GM19351 (cell line): ENCODE measurements around the gene ANGPTL7.
"Not testable (repeated sequence)": the region's sequence is repeated elsewhere in the genome, so short reads cannot be mapped to it uniquely, and the experiment has no call there.

Source experiments
- ATAC-seq: cut with Tn5 transposase; IDR thresholded peaks from one replicate; pipeline ENCODE4 v1.9.1; 2021; ENCODE audit warnings: mild to moderate bottlenecking, moderate library complexity; ENCODE audit not compliant: unreplicated experiment

Gene ANGPTL7

GRCh38 chr1:11168731-11169130, 20.4 kb upstream of the ANGPTL7 start:
- ATAC-seq = no peak

GRCh38 chr1:11169202-11169601, 20.0 kb upstream of the ANGPTL7 start:
- no peak for ATAC-seq

DNA sequence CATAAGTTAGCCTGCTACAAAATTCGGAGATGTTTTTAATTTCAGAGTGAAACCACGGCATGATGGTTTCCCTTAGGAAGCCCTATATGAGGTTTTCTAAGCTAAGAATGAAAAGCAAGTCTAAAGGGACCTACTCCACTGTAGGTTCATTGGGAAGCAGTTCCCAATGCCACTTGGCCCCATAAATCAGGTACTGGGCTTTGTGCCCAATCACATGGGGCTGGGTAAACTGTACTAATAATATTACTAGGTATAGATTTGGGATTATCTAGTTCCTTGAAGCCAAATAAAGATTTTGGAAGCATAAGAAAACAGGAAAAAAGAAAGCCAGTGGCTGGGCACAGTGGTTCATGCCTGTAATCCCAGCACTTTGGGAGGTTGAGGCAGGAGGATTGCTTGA, 19.1 kb upstream of the ANGPTL7 start:
- ATAC-seq = no peak

GRCh38 chr1:11174261-11174942, 14.8 kb upstream of the ANGPTL7 start:
- no peak for ATAC-seq

GRCh38 chr1:11175461-11175860, 13.7 kb upstream of the ANGPTL7 start:
- ATAC-seq = no peak

DNA sequence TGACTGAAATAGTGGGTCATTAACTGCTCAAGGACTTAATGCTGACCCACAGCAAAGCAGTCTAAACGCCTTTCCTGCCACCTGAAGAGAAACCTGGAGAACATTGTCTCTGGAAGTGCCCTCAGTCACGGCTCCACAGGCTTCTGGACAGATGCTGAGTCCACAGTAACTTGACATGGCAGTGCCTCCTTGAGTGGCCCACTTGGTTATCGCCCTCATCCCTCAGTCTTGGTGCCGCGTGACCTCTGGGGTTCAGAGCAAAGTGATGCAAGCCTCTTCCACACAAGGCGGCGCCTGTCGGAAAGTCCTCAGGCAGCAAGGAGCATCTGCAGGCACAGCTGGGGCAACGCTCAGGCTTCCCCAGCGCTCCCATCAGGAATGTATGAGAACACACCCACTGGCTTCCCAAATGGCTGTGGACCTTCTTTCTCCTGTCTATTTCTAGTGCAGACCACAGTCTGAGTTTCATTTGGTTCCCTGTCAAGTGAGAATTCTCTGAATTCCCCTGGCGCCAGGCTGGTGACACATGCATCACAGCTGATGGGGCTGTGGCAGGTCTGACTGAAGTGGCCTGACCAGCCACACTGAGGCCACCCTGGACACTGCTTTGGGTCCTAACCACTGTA, 13.0 kb upstream of the ANGPTL7 start:
- no peak for ATAC-seq

DNA sequence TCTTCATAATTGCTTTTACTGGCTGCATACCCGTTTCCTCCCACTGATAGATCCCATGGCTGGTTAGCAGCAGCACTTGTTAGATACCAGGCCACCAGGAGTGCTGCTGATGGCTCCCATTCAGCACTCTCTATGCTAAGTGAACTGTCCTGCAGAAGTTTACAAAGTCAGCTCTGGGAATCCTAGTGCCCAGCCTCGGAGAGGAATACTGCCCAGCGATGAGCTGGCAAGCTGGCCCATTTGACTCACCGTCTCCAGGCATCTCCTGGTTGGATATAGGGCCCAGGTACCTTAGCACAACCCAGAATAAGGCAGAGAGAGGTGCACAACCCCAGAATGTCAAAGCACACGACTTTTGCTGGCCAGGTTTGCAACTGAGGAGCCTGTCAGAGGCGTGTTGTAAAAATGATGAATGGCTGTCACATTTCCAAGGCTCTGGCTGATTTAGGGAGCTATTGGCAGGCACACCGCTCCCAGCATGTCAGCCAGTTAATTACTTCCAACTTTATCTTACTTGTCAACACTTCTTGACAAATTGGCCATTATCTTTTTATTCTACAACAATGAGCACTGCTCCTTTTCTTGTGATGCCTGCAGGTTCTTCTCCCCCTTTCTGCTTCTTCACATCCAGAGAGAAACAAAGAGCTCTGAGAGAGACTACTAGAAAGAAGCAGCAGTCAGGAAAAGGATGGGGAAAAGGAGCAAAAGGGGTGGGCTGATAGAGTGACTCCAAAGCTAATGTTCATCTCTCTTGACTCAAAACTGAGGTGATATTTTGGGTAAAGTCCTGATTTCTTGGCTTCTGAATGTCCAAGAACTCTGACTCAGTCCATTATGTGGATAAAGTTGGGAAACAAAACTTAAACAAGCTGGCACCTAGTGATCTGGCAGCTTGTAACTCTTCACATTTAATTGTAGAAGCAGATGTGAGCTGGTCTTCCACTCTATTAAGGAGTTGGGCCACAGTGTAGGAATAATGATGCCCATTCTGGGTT, 10.8 kb upstream of the ANGPTL7 start:
- no peak for ATAC-seq

- no peak for ATAC-seq
Observed at GRCh38 chr1:11179125-11179524, 10.0 kb upstream of the ANGPTL7 start.

- ATAC-seq = not testable (repeated sequence)
Observed at GRCh38 chr1:11179749-11180148, 9.4 kb upstream of the ANGPTL7 start.

DNA sequence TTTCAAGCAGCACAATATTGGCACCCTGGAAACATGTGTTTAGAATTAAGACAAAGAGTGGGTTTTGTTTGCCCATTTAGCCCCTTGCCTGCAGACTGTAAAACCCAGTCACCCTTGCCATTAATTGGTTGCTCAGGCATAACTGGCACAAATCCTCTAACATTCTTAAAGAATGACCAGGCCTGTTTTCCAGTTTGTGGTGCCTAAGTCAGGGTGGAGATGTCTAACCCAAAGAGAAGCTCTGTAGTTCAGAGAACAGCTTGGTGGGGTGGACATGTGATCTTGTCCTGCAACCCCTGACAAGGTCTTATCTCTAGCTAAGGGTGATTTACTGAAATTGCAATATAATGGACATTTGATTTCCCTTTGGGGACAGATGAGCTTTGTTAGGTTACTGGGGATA, 8.8 kb upstream of the ANGPTL7 start:
- no peak for ATAC-seq

- ATAC-seq = no peak
Observed at GRCh38 chr1:11182884-11183283, 6.3 kb upstream of the ANGPTL7 start.

GRCh38 chr1:11184973-11185372, 4.2 kb upstream of the ANGPTL7 start:
- no peak for ATAC-seq

- no peak for ATAC-seq
Observed at GRCh38 chr1:11187000-11187399, 2.2 kb upstream of the ANGPTL7 start.

- ATAC-seq = no peak
Observed at GRCh38 chr1:11187494-11187893, 1.7 kb upstream of the ANGPTL7 start.

DNA sequence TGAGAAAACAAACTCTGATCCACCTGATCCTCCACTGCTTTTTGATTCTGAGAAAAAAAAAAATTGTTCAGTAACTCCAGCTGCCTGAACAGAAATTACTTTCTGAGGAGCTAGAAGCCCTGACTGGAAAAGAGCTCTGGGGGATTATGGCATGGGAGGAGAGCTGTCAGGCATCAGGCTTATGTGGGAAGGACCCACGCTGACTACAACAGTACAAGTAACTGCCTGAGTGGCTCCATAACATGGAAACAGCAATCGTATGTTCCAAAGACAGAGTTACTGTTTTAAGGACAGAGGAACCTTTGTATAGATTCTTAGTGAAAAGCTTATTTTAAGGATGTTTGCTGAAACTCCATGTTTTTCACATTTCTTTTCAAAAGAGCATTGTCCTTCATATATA, 1.2 kb upstream of the ANGPTL7 start:
- ATAC-seq = no peak

DNA sequence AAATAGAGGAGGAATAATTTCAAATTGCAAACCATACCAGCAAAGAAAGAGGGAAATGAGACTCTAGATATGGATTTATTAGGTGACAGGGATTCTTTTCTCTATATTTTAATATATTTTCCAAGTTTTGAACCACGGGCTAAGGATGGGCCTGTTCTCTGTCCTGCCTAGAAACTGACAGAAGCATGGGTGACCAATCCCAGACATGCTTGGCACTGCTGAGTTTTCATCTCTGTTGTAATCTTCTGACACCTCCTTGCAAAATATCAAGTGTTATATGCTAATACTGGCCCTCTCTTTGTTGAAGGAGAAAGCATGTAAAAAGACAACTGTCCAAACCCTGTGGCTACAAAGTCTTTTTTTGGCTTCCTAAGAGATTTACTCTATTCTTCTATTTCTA, 774 bp upstream of the ANGPTL7 start:
- no peak for ATAC-seq

- ATAC-seq = no peak
Observed at GRCh38 chr1:11193376-11193775, 4.2 kb downstream of the ANGPTL7 start.

DNA sequence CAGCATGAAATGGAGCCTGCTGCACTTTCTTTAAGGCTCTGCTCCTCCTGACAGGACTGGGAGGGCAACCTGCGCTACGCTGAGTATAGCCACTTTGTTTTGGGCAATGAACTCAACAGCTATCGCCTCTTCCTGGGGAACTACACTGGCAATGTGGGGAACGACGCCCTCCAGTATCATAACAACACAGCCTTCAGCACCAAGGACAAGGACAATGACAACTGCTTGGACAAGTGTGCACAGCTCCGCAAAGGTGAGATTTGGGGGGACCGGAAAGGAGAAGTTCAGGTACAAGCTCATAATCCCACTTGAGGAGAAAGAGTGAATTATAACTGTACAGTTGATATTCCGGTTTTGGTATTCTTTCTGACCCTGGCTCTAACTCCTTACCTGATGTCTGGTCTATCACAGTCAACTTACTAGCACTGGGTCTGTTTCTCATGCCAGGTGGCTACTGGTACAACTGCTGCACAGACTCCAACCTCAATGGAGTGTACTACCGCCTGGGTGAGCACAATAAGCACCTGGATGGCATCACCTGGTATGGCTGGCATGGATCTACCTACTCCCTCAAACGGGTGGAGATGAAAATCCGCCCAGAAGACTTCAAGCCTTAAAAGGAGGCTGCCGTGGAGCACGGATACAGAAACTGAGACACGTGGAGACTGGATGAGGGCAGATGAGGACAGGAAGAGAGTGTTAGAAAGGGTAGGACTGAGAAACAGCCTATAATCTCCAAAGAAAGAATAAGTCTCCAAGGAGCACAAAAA, 5.4 kb downstream of the ANGPTL7 start:
- ATAC-seq = no peak

- no peak for ATAC-seq
Observed at GRCh38 chr1:11196945-11197344, 7.8 kb downstream of the ANGPTL7 start.

DNA sequence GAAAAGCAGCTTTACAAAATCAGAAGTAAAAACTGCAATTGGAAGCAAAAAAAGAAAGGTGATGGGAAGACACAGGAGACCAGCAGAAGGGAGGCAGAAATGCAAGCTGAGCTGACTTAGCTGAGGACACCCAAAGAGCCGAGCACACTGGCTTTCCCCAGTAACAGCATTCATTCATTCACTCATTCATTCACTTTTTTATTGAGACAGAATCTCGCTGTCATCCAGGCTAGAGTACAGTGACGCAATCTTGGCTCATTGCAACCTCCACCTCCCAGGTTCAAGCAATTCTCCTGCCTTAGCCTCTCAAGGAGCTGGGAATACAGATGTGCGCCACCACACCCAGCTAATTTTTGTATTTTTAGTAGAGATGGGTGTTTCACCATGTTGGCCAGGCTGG, 8.2 kb downstream of the ANGPTL7 start:
- no peak for ATAC-seq

DNA sequence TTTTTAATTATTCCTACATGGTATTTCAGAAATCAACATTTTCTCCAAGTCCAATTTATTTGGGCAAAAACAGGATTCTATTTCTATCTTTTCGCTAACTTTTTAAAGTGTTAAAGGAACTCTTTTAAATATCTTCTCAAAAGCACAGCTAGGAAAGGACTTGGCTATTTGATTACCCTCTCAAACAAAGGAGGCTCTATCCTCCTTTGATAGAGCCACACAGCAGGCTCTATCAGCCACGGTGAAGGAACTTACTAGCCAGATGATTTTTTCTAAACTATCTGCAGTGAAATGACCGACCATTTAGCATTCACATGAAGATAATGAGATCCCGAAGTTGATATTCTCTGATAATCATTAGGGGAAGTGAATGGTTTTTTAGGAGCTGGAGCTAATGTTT, 9.1 kb downstream of the ANGPTL7 start:
- no peak for ATAC-seq
